Spleen (tissue), 7 donors: ENCODE data around the gene KDM5B.

Experiments used
- POLR2A ChIP-seq, 3 donors: fragments of 450-650 bp; IDR thresholded peaks; one replicate each; pipeline ENCODE4 v1.5.1; 2017; ENCODE audit warnings: antibody characterized with exemption in 3 of 3, mild to moderate bottlenecking in 1 of 3
- POLR2AphosphoS5 ChIP-seq, 3 donors: sonication (generic); formaldehyde crosslinking; IDR thresholded peaks; one replicate each; pipeline ENCODE4 v1.5.1; 2017; ENCODE audit warnings: antibody characterized with exemption in 3 of 3
- TF ChIP-seq, protein P1 (sequence below), 11 experiments: fragments of 200-600 bp in 7 of 11; fragments of 450-650 bp in 4 of 11; sonication (generic) in 4 of 11; IDR thresholded peaks in 8 of 11; conservative IDR thresholded peaks in 3 of 11; 1 replicate in 7 of 11; 2 replicates in 4 of 11; pipeline versions ENCODE4 v1.4.0 to v1.8.0; 2016 to 2021; ENCODE audit warnings: antibody characterized with exemption in 11 of 11, inconsistent platforms in 4 of 11, mild to moderate bottlenecking in 1 of 11
- donor health status: DM: no; HTN: no; CAD: no; lungs with moderate emphysema.
- donor health status: DM: no; HTN: no; CAD: no.
- donor health status: DM: no; HTN: no; CAD: no.

GRCh38 chr1:202723708-202724107, 84.5 kb downstream of the KDM5B start:
- TF ChIP-seq, protein P1, sequence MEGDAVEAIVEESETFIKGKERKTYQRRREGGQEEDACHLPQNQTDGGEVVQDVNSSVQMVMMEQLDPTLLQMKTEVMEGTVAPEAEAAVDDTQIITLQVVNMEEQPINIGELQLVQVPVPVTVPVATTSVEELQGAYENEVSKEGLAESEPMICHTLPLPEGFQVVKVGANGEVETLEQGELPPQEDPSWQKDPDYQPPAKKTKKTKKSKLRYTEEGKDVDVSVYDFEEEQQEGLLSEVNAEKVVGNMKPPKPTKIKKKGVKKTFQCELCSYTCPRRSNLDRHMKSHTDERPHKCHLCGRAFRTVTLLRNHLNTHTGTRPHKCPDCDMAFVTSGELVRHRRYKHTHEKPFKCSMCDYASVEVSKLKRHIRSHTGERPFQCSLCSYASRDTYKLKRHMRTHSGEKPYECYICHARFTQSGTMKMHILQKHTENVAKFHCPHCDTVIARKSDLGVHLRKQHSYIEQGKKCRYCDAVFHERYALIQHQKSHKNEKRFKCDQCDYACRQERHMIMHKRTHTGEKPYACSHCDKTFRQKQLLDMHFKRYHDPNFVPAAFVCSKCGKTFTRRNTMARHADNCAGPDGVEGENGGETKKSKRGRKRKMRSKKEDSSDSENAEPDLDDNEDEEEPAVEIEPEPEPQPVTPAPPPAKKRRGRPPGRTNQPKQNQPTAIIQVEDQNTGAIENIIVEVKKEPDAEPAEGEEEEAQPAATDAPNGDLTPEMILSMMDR (IDR thresholded peaks at IDR 0.05 in 8 of 11, conservative IDR thresholded peaks at IDR 0.05 in 3 of 11) = no peak
- TF ChIP-seq POLR2AphosphoS5 (IDR thresholded peaks at IDR 0.05) = no peak
- no peak for TF ChIP-seq POLR2A (IDR thresholded peaks at IDR 0.05)
